HepG2 (cell line): ENCODE measurements around the gene MAML1. TPM values are rescaled to one million over a fixed set of nuclear protein-coding genes. Genes with fewer than 3 reads are reported as not detected.
A peak's percentile ranks its signal among the peaks of the same experiment; 100 is the strongest.

Experiments used
- BCLAF1 ChIP-seq: fragments of 450-650 bp; IDR thresholded peaks from 2 replicates; pipeline ENCODE4 v1.6.1; 2017; ENCODE audit warnings: mild to moderate bottlenecking
- HNF4G ChIP-seq, 2 experiments: sonication (generic) in 1 of 2; formaldehyde crosslinking in 1 of 2; IDR thresholded peaks; 2 replicates each; pipeline versions ENCODE4 v1.4.0 to v1.6.1; 2011 to 2020; ENCODE audit warnings: borderline replicate concordance in 2 of 2, low read depth in 2 of 2, mild to moderate bottlenecking in 2 of 2, low read length in 1 of 2, missing genetic modification reagents in 1 of 2, moderate library complexity in 1 of 2
- IKZF4 ChIP-seq: sonication (generic); formaldehyde crosslinking; IDR thresholded peaks from 2 replicates; pipeline ENCODE4 v1.5.1; 2020; ENCODE audit warnings: borderline replicate concordance, mild to moderate bottlenecking, low read depth, missing genetic modification reagents; ENCODE audit errors: not compliant biosample characterization
- RAD21 ChIP-seq: fragments of 450-650 bp; formaldehyde crosslinking; IDR thresholded peaks from 2 replicates; pipeline ENCODE4 v1.5.0; 2020; ENCODE audit warnings: mild to moderate bottlenecking
- ZNF607 ChIP-seq: sonication (generic); formaldehyde crosslinking; IDR thresholded peaks from 2 replicates; pipeline ENCODE4 v1.5.1; 2020; ENCODE audit warnings: missing genetic modification reagents, mild to moderate bottlenecking, borderline replicate concordance
- polyA plus RNA-seq, 8 experiments: library from polyadenylated mRNA; depleted of rRNA in 3 of 8; stranded (reverse) in 7 of 8; unstranded in 1 of 8; fragments of >200 nt; fragmentation: Illumina TruSeq in 4 of 8; extraction: Trizol in 4 of 8; gene quantifications; 2 replicates each; pipeline versions ENCODE4 v1.2.1 to v1.2.3, GENCODE V29; 2011 to 2016; ENCODE audit warnings: low read depth in 4 of 8, missing spikeins in 1 of 8, mixed read lengths in 1 of 8; ENCODE audit not compliant: insufficient read depth in 1 of 8
- total RNA-seq, 5 experiments: library from RNA; depleted of rRNA; stranded (reverse); fragments of >200 nt; fragmentation: Illumina TruSeq; extraction: Trizol; gene quantifications; 2 replicates each; pipeline ENCODE4 v1.2.3, GENCODE V29; 2016; ENCODE audit warnings: low read depth in 1 of 5
- TF ChIP-seq, protein P1 (sequence below): sonication (generic); formaldehyde crosslinking; IDR thresholded peaks from 2 replicates; pipeline ENCODE4 v1.4.0; 2020; ENCODE audit warnings: mild to moderate bottlenecking, missing genetic modification reagents, borderline replicate concordance
- TF ChIP-seq, protein P2 (sequence below): sonication (generic); formaldehyde crosslinking; IDR thresholded peaks from 2 replicates; pipeline ENCODE4 v1.4.0; 2020; ENCODE audit warnings: missing genetic modification reagents
- TF ChIP-seq, protein P3 (sequence below): sonication (generic); formaldehyde crosslinking; IDR thresholded peaks from 2 replicates; pipeline ENCODE4 v1.5.0; 2020; ENCODE audit warnings: mild to moderate bottlenecking, missing genetic modification reagents
- TF ChIP-seq, protein P4 (sequence below): sonication (generic); formaldehyde crosslinking; IDR thresholded peaks from 2 replicates; pipeline ENCODE4 v1.9.0; 2021; ENCODE audit warnings: missing genetic modification reagents, mild to moderate bottlenecking, borderline replicate concordance

MAML1 gene
- total and polyA plus RNA-seq, 2 of the 13 experiments (the other 11 are each of a cell fraction or from before 2014, with no cell fraction given): 10.0 to 10.8 TPM

GRCh38 chr5:179824745-179825112 is 92.1 kb downstream of the MAML1 start (continued):
- TF ChIP-seq BCLAF1: no peak
- TF ChIP-seq ZNF607 (CRISPR knock-in tag): no peak
- TF ChIP-seq, protein P1, sequence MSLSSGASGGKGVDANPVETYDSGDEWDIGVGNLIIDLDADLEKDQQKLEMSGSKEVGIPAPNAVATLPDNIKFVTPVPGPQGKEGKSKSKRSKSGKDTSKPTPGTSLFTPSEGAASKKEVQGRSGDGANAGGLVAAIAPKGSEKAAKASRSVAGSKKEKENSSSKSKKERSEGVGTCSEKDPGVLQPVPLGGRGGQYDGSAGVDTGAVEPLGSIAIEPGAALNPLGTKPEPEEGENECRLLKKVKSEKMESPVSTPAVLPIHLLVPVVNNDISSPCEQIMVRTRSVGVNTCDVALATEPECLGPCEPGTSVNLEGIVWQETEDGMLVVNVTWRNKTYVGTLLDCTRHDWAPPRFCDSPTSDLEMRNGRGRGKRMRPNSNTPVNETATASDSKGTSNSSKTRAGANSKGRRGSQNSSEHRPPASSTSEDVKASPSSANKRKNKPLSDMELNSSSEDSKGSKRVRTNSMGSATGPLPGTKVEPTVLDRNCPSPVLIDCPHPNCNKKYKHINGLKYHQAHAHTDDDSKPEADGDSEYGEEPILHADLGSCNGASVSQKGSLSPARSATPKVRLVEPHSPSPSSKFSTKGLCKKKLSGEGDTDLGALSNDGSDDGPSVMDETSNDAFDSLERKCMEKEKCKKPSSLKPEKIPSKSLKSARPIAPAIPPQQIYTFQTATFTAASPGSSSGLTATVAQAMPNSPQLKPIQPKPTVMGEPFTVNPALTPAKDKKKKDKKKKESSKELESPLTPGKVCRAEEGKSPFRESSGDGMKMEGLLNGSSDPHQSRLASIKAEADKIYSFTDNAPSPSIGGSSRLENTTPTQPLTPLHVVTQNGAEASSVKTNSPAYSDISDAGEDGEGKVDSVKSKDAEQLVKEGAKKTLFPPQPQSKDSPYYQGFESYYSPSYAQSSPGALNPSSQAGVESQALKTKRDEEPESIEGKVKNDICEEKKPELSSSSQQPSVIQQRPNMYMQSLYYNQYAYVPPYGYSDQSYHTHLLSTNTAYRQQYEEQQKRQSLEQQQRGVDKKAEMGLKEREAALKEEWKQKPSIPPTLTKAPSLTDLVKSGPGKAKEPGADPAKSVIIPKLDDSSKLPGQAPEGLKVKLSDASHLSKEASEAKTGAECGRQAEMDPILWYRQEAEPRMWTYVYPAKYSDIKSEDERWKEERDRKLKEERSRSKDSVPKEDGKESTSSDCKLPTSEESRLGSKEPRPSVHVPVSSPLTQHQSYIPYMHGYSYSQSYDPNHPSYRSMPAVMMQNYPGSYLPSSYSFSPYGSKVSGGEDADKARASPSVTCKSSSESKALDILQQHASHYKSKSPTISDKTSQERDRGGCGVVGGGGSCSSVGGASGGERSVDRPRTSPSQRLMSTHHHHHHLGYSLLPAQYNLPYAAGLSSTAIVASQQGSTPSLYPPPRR (CRISPR knock-in tag): no peak
- peak; percentile 25; the same call in 1 of the 2 replicates for TF ChIP-seq RAD21 (CRISPR knock-in tag)
- TF ChIP-seq, protein P2, sequence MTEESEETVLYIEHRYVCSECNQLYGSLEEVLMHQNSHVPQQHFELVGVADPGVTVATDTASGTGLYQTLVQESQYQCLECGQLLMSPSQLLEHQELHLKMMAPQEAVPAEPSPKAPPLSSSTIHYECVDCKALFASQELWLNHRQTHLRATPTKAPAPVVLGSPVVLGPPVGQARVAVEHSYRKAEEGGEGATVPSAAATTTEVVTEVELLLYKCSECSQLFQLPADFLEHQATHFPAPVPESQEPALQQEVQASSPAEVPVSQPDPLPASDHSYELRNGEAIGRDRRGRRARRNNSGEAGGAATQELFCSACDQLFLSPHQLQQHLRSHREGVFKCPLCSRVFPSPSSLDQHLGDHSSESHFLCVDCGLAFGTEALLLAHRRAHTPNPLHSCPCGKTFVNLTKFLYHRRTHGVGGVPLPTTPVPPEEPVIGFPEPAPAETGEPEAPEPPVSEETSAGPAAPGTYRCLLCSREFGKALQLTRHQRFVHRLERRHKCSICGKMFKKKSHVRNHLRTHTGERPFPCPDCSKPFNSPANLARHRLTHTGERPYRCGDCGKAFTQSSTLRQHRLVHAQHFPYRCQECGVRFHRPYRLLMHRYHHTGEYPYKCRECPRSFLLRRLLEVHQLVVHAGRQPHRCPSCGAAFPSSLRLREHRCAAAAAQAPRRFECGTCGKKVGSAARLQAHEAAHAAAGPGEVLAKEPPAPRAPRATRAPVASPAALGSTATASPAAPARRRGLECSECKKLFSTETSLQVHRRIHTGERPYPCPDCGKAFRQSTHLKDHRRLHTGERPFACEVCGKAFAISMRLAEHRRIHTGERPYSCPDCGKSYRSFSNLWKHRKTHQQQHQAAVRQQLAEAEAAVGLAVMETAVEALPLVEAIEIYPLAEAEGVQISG (CRISPR knock-in tag): no peak
- TF ChIP-seq, protein P3, sequence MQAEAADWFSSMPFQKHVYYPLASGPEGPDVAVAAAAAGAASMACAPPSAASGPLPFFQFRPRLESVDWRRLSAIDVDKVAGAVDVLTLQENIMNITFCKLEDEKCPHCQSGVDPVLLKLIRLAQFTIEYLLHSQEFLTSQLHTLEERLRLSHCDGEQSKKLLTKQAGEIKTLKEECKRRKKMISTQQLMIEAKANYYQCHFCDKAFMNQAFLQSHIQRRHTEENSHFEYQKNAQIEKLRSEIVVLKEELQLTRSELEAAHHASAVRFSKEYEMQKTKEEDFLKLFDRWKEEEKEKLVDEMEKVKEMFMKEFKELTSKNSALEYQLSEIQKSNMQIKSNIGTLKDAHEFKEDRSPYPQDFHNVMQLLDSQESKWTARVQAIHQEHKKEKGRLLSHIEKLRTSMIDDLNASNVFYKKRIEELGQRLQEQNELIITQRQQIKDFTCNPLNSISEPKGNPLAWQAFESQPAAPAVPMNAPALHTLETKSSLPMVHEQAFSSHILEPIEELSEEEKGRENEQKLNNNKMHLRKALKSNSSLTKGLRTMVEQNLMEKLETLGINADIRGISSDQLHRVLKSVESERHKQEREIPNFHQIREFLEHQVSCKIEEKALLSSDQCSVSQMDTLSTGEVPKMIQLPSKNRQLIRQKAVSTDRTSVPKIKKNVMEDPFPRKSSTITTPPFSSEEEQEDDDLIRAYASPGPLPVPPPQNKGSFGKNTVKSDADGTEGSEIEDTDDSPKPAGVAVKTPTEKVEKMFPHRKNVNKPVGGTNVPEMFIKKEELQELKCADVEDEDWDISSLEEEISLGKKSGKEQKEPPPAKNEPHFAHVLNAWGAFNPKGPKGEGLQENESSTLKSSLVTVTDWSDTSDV (CRISPR knock-in tag): no peak
- TF ChIP-seq HNF4G (IDR thresholded peaks at IDR 0.05; ENCODE audit: borderline replicate concordance, low read depth, low read length): no peak
- TF ChIP-seq HNF4G (CRISPR knock-in tag; IDR thresholded peaks at IDR 0.05; ENCODE audit: borderline replicate concordance, low read depth): no peak
- no peak for TF ChIP-seq IKZF4
- TF ChIP-seq, protein P4, sequence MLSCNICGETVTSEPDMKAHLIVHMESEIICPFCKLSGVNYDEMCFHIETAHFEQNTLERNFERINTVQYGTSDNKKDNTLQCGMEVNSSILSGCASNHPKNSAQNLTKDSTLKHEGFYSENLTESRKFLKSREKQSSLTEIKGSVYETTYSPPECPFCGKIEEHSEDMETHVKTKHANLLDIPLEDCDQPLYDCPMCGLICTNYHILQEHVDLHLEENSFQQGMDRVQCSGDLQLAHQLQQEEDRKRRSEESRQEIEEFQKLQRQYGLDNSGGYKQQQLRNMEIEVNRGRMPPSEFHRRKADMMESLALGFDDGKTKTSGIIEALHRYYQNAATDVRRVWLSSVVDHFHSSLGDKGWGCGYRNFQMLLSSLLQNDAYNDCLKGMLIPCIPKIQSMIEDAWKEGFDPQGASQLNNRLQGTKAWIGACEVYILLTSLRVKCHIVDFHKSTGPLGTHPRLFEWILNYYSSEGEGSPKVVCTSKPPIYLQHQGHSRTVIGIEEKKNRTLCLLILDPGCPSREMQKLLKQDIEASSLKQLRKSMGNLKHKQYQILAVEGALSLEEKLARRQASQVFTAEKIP: no peak
